ENCODE data around the gene TSNAX. TPM values are rescaled to one million over a fixed set of nuclear protein-coding genes. Genes with fewer than 3 reads are reported as not detected.

Gene TSNAX
- total and polyA plus RNA-seq, 2 of the 4 experiments (the other 2 are of a cell fraction) = 19.6 to 60.6 TPM

DNA sequence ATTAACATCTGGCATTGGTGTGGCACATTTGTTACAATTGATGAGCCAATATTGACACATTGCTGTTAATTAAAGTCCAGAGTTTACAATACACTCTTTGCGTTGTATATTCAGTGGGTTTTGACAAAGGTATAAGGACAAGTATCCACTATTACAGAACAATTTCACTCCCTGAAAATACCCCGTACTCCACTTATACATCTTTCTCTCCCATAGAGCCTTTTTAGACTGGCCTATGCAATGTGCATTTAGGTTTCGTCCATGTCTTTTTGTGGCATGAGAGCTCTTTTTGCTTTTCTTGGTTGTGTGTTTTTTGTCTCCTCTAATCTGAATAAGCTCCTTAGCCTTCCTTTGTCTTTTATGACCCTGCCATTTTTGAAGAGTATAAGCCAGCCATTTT, 40.6 kb upstream of the TSNAX start:
- Histone ChIP-seq H4K91ac (ENCODE audit: insufficient read depth, low read depth, low read length) (no peak overlapping the region), H3K4me1 (ENCODE audit: control insufficient read depth, insufficient read depth, low read length) (peaks cover 2% of the 10 kb centered on the region; the same call in 1 of the 2 replicates), H3K4ac (ENCODE audit: low read depth, low read length) (no peak overlapping the region), H3K14ac (replicated peaks; ENCODE audit: low read depth, low read length) (no peak overlapping the region), H2BK5ac (ENCODE audit: low read depth, low read length, poor library complexity, severe bottlenecking) (no peak overlapping the region), H3K36me3 (ENCODE audit: control insufficient read depth, insufficient read depth, low read length) (no peaks in the 10 kb centered on the region), H3K4me2 (ENCODE audit: low read depth, low read length) (no peak overlapping the region), H4K20me1 (ENCODE audit: insufficient read depth, low read length) (no peaks in the 10 kb centered on the region), H2AK5ac (ENCODE audit: low read depth, low read length) (no peak overlapping the region), H3K23ac (ENCODE audit: low read depth, low read length) (no peak overlapping the region), H4K5ac (ENCODE audit: low read depth, low read length) (no peak overlapping the region), H3K9ac (ENCODE audit: low read depth, low read length) (no peak overlapping the region), H2AK9ac (replicated peaks; ENCODE audit: low read depth, low read length, poor library complexity) (no peak overlapping the region), H3K27me3 (ENCODE audit: control insufficient read depth, insufficient read depth, low read length) (no peaks in the 10 kb centered on the region), H3K27ac (ENCODE audit: insufficient read depth, low read length) (no peak overlapping the region), H4K8ac (ENCODE audit: low read depth in 2 of 2, low read length in 2 of 2) (no peak overlapping the region), H3K18ac (ENCODE audit: low read depth, low read length) (no peak overlapping the region), H3K79me1 (ENCODE audit: low read depth in 1 of 2, low read length in 2 of 2) (no peaks in the 10 kb centered on the region), H3K9me1 (ENCODE audit: insufficient read depth, low read length) (peaks cover 3% of the 10 kb centered on the region; the same call in 1 of the 2 replicates), H3K9me3 (ENCODE audit: control insufficient read depth, insufficient read depth, low read length) (no peaks in the 10 kb centered on the region), H3K4me3 (ENCODE audit: insufficient read depth, low read depth, low read length) (no peak overlapping the region), H2BK20ac (ENCODE audit: low read depth, low read length) (no peak overlapping the region), H2AFZ (replicated peaks; ENCODE audit: low read length, poor library complexity) (no peak overlapping the region), H3K56ac (ENCODE audit: extremely low read depth, insufficient read depth, low read length) (no peak overlapping the region), H2BK120ac (ENCODE audit: low read depth, low read length) (no peak overlapping the region), H2BK15ac (ENCODE audit: low read depth, low read length) (no peak overlapping the region)
- DNase-seq = no peak
- ChIA-PET POLR2A (ENCODE audit: unreplicated experiment) (no interaction called here), CTCF (interaction anchor here (0.7 kb wide), 1 partner anchor 70 kb away, joined by 3 read pairs; no protein-coding TSS in a partner anchor)
- dilution Hi-C loops (cut with HindIII; ENCODE audit: low sequenced_read_pairs, unreplicated experiment) = no loop called here
- in situ Hi-C loops (cut with MboI; ENCODE audit: low sequenced_read_pairs) = no loop called here
- TF ChIP-seq RFX5 (IDR thresholded peaks at IDR 0.05; ENCODE audit: low read depth, low read length) (no peak), MXI1 (IDR thresholded peaks at IDR 0.05; ENCODE audit: borderline replicate concordance, low read depth, low read length) (no peak), CHD1 (IDR thresholded peaks at IDR 0.05; ENCODE audit: low read depth, low read length) (no peak), RCOR1 (IDR thresholded peaks at IDR 0.05; ENCODE audit: insufficient replicate concordance, low read length) (no peak), MAFK (IDR thresholded peaks at IDR 0.05; ENCODE audit: low read depth, low read length) (no peak), FOS (IDR thresholded peaks at IDR 0.05; ENCODE audit: low read depth, low read length) (no peak), BHLHE40 (IDR thresholded peaks at IDR 0.05; ENCODE audit: low read depth, low read length) (no peak), NFE2L2 (IDR thresholded peaks at IDR 0.05; ENCODE audit: low read depth, low read length) (no peak), POLR2A (IDR thresholded peaks at IDR 0.05; ENCODE audit: low read depth, low read length) (no peak), RAD21 (IDR thresholded peaks at IDR 0.05; ENCODE audit: low read length) (no peak), MAZ (IDR thresholded peaks at IDR 0.05; ENCODE audit: borderline replicate concordance, low read depth, low read length) (no peak), SMC3 (IDR thresholded peaks at IDR 0.05; ENCODE audit: low read depth, low read length) (no peak), CEBPB (IDR thresholded peaks at IDR 0.05; ENCODE audit: low read depth, low read length) (no peak)
- TF ChIP-seq, protein P1, sequence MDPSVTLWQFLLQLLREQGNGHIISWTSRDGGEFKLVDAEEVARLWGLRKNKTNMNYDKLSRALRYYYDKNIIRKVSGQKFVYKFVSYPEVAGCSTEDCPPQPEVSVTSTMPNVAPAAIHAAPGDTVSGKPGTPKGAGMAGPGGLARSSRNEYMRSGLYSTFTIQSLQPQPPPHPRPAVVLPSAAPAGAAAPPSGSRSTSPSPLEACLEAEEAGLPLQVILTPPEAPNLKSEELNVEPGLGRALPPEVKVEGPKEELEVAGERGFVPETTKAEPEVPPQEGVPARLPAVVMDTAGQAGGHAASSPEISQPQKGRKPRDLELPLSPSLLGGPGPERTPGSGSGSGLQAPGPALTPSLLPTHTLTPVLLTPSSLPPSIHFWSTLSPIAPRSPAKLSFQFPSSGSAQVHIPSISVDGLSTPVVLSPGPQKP (IDR thresholded peaks at IDR 0.05; ENCODE audit: borderline replicate concordance, low read depth, low read length) = no peak
- TF ChIP-seq, protein P2, sequence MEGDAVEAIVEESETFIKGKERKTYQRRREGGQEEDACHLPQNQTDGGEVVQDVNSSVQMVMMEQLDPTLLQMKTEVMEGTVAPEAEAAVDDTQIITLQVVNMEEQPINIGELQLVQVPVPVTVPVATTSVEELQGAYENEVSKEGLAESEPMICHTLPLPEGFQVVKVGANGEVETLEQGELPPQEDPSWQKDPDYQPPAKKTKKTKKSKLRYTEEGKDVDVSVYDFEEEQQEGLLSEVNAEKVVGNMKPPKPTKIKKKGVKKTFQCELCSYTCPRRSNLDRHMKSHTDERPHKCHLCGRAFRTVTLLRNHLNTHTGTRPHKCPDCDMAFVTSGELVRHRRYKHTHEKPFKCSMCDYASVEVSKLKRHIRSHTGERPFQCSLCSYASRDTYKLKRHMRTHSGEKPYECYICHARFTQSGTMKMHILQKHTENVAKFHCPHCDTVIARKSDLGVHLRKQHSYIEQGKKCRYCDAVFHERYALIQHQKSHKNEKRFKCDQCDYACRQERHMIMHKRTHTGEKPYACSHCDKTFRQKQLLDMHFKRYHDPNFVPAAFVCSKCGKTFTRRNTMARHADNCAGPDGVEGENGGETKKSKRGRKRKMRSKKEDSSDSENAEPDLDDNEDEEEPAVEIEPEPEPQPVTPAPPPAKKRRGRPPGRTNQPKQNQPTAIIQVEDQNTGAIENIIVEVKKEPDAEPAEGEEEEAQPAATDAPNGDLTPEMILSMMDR (conservative IDR thresholded peaks at IDR 0.05; ENCODE audit: low read depth, low read length) = no peak
- TF ChIP-seq, protein P3, sequence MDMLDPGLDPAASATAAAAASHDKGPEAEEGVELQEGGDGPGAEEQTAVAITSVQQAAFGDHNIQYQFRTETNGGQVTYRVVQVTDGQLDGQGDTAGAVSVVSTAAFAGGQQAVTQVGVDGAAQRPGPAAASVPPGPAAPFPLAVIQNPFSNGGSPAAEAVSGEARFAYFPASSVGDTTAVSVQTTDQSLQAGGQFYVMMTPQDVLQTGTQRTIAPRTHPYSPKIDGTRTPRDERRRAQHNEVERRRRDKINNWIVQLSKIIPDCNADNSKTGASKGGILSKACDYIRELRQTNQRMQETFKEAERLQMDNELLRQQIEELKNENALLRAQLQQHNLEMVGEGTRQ (IDR thresholded peaks at IDR 0.05; ENCODE audit: low read depth, low read length) = no peak
- intact Hi-C loops (cut with micrococcal nuclease) = loop anchor here (10.0 kb wide), 1 partner anchor 53 kb away; no protein-coding TSS in a partner anchor
- WGBS, 2 experiments (ENCODE audit: extremely low coverage in 2 of 2, insufficient read length in 1 of 2) = no CpG with 5 or more reads among the region's 3 CpGs
- ATAC-seq (ENCODE audit: low read depth) = no peak
- no TSS peak for BruUV-seq (replicated peaks)

Data from IMR-90 (cell line).